Panc1 (cell line): Measurements from ENCODE around the gene TMC7. TPM values are rescaled to one million over a fixed set of nuclear protein-coding genes. Genes with fewer than 3 reads are reported as not detected.

ENCODE experiments used
- ATAC-seq: fragments of 200-7000 bp; cut with Tn5 transposase; 2 replicates; pipeline ENCODE4 v1.9.1; 2020; ENCODE audit warnings: mild to moderate bottlenecking, moderate library complexity
- BruUV-seq: library from RNA; stranded (reverse); fragments of 400-500 nt; replicated peaks from 2 replicates; lab custom pipeline; 2021; lab: Mats Ljungman, UMichigan
- CTCF ChIA-PET: fragments of 300-600 bp; sonication (Branson Sonifier 250); formaldehyde crosslinking; loops from one replicate; lab custom pipeline; 2022; ENCODE audit warnings: antibody characterized with exemption; lab: Charles Lee
- POLR2A ChIA-PET: fragments of 300-600 bp; sonication (Branson Sonifier 250); formaldehyde crosslinking; loops from one replicate; lab custom pipeline; 2022; ENCODE audit warnings: antibody characterized with exemption; lab: Charles Lee
- DNase-seq: peaks from one replicate; pipeline ENCODE4 v3.0.0-alpha.2; 2010; ENCODE audit warnings: low read depth, low spot score
- H3K27ac ChIP-seq: 2 replicates; pipeline ENCODE4 v1.5.1; 2011; ENCODE audit warnings: mild to moderate bottlenecking, low read length, inconsistent platforms
- H3K27me3 ChIP-seq: fragments of 200-500 bp; sonication (Bioruptor generic); 2 replicates; pipeline ENCODE4 v1.6.0; 2014; ENCODE audit warnings: low read length, inconsistent platforms; ENCODE audit not compliant: control insufficient read depth, insufficient read depth
- H3K36me3 ChIP-seq: fragments of 200-500 bp; sonication (Bioruptor generic); 2 replicates; pipeline ENCODE4 v1.5.1; 2014; ENCODE audit warnings: inconsistent platforms, mild to moderate bottlenecking, low read length, moderate library complexity; ENCODE audit not compliant: control insufficient read depth, insufficient read depth
- H3K4me1 ChIP-seq: 2 replicates; pipeline ENCODE4 v1.5.1; 2011; ENCODE audit warnings: inconsistent platforms, mild to moderate bottlenecking, low read length, moderate library complexity; ENCODE audit not compliant: control insufficient read depth, insufficient read depth
- H3K4me3 ChIP-seq, 2 experiments: 2 replicates each; pipeline ENCODE4 v1.5.1; 2011 to 2012; ENCODE audit warnings: low read depth in 2 of 2, low read length in 2 of 2, mild to moderate bottlenecking in 2 of 2, inconsistent platforms in 1 of 2, moderate library complexity in 1 of 2
- H3K9me3 ChIP-seq: fragments of 200-500 bp; sonication (Bioruptor generic); 2 replicates; pipeline ENCODE4 v1.5.1; 2014; ENCODE audit warnings: low read depth, mild to moderate bottlenecking, inconsistent platforms, low read length, moderate library complexity; ENCODE audit not compliant: control insufficient read depth, insufficient read depth
- CTCF ChIP-seq: fragments of 450-650 bp; IDR thresholded peaks from 2 replicates; pipeline ENCODE4 v1.5.1; 2017; ENCODE audit warnings: mild to moderate bottlenecking
- POLR2AphosphoS5 ChIP-seq: IDR thresholded peaks from 2 replicates; pipeline ENCODE4 v1.6.1; 2012; ENCODE audit warnings: mild to moderate bottlenecking, low read depth, low read length, moderate library complexity
- REST ChIP-seq, 2 experiments: IDR thresholded peaks; 2 replicates each; pipeline ENCODE4 v1.6.1; 2011 to 2012; ENCODE audit warnings: low read depth in 2 of 2, control low read depth in 1 of 2, low read length in 1 of 2, mild to moderate bottlenecking in 1 of 2, moderate library complexity in 1 of 2; ENCODE audit not compliant: insufficient read depth in 1 of 2
- SIN3A ChIP-seq: IDR thresholded peaks from 2 replicates; pipeline ENCODE4 v1.6.1; 2012; ENCODE audit warnings: low read depth, mild to moderate bottlenecking, low read length, moderate library complexity, borderline replicate concordance; ENCODE audit not compliant: insufficient read depth
- TCF7L2 ChIP-seq: IDR thresholded peaks from 2 replicates; pipeline ENCODE4 v1.6.1; 2011; ENCODE audit warnings: mild to moderate bottlenecking, low read depth, low read length, inconsistent platforms
- in situ Hi-C: cut with HindIII; loops from 2 replicates; pipeline ENCODE4 v1.10.0; 2016; ENCODE audit warnings: low sequenced_read_pairs, low pct_unique_long_range_greater_than_20kb
- intact Hi-C: fragments of 100-400 bp; cut with micrococcal nuclease; formaldehyde crosslinking; loops from one replicate; pipeline ENCODE4 v1.10.0; 2022; ENCODE audit not compliant: unreplicated experiment
- total RNA-seq: library from RNA; stranded (reverse); gene quantifications from one replicate; pipeline ENCODE4 v1.2.1, GENCODE V29; 2021; ENCODE audit not compliant: unreplicated experiment

TMC7 gene
- total RNA-seq, 1 experiment from 2014 or later, result 5.1 TPM

GRCh38 chr16:18941471-18941870 is 42.3 kb upstream of the TMC7 start:
- DNase-seq, result no peak
- Histone ChIP-seq H3K9me3 (no peaks in the 10 kb centered on the region), H3K4me1 (no peaks in the 10 kb centered on the region; the same call in 1 of the 2 replicates), H3K4me3 (no peak overlapping the region), H3K27ac (no peak overlapping the region), H3K27me3 (no peaks in the 10 kb centered on the region), H3K36me3 (no peaks in the 10 kb centered on the region)
- ChIA-PET POLR2A (interaction anchor here (0.6 kb wide), 1 partner anchor 70 kb away, joined by 11 read pairs; no protein-coding TSS in a partner anchor), CTCF (interaction anchor here (0.7 kb wide), 3 partner anchors 73 to 153 kb away, joined by 3 to 5 read pairs (median 5); no protein-coding TSS in a partner anchor)
- no peak for TF ChIP-seq TCF7L2
- TF ChIP-seq REST (IDR thresholded peaks at IDR 0.05; ENCODE audit: insufficient read depth in 1 of 2, low read depth in 2 of 2, low read length in 1 of 2), result no peak
- no peak for TF ChIP-seq CTCF
- TF ChIP-seq POLR2AphosphoS5, result no peak
- no peak for TF ChIP-seq SIN3A
- no TSS peak for BruUV-seq
- intact Hi-C loops (no loop called here), in situ Hi-C loops (no loop called here)
- no peak for ATAC-seq

- no peaks in the 10 kb centered on the region for H3K36me3 ChIP-seq
- BruUV-seq, result no TSS peak
- DNase-seq, result no peak
These were observed 41.7 kb upstream of the TMC7 start for GRCh38 chr16:18942061-18942460.

More at GRCh38 chr16:18942061-18942460, 41.7 kb upstream of the TMC7 start:
- Histone ChIP-seq H3K4me3 (no peak overlapping the region), H3K27me3 (no peaks in the 10 kb centered on the region), H3K9me3 (no peaks in the 10 kb centered on the region), H3K27ac (no peak overlapping the region), H3K4me1 (no peaks in the 10 kb centered on the region; the same call in 1 of the 2 replicates)
- no peak for ATAC-seq
- intact Hi-C loops, result no loop called here
- ChIA-PET POLR2A (no interaction called here), CTCF (no interaction called here)
- no peak for TF ChIP-seq SIN3A
- TF ChIP-seq CTCF, result no peak
- TF ChIP-seq POLR2AphosphoS5, result no peak
- TF ChIP-seq REST (IDR thresholded peaks at IDR 0.05; ENCODE audit: insufficient read depth in 1 of 2, low read depth in 2 of 2, low read length in 1 of 2), result no peak
- TF ChIP-seq TCF7L2, result no peak
- in situ Hi-C loops, result no loop called here
